SK-N-SH (cell line): Measurements from ENCODE around the gene BIRC6. TPM values are rescaled to one million over a fixed set of nuclear protein-coding genes. Genes with fewer than 3 reads are reported as not detected.

Source experiments
- CTCF ChIA-PET: fragments of 300-600, 350-600 bp; formaldehyde crosslinking; extraction: SDS; loops from one replicate; lab custom pipeline; 2021; lab: Yijun Ruan, JAX
- POLR2A ChIA-PET: fragments of 350-600 bp; sonication (Branson Sonifier 250); formaldehyde crosslinking; extraction: SDS; loops from one replicate; lab custom pipeline; 2020; ENCODE audit warnings: antibody characterized with exemption, inconsistent platforms; lab: Yijun Ruan, JAX
- DNase-seq: peaks from one replicate; pipeline ENCODE4 v3.0.0; 2012
- H2AFZ ChIP-seq: fragments of 200-600 bp; sonication (generic); 2 replicates; pipeline ENCODE4 v1.8.1; 2016; ENCODE audit warnings: antibody characterized with exemption, mild to moderate bottlenecking, low read depth
- H3F3A ChIP-seq: fragments of 200-600 bp; sonication (generic); replicated peaks from 2 replicates; pipeline ENCODE3; 2016; ENCODE audit warnings: antibody characterized with exemption, mild to moderate bottlenecking; ENCODE audit not compliant: insufficient read depth
- H3K27ac ChIP-seq, 2 experiments: fragments of 200-500 bp in 1 of 2; fragments of 200-600 bp in 1 of 2; sonication (Bioruptor generic) in 1 of 2; sonication (generic), shearing (Covaris generic) in 1 of 2; 2 replicates each; pipeline versions ENCODE4 v1.5.1 to v1.6.1; 2014 to 2016; ENCODE audit warnings: low read depth in 2 of 2, inconsistent platforms in 1 of 2, low read length in 1 of 2, mild to moderate bottlenecking in 1 of 2, mixed read lengths in 1 of 2
- H3K27me3 ChIP-seq: fragments of 200-600 bp; sonication (generic), shearing (Covaris generic); 2 replicates; pipeline ENCODE4 v1.6.1; 2016; ENCODE audit warnings: mixed run types; ENCODE audit not compliant: insufficient read depth
- H3K36me3 ChIP-seq, 2 experiments: fragments of 200-500 bp in 1 of 2; fragments of 200-600 bp in 1 of 2; sonication (Bioruptor generic) in 1 of 2; sonication (generic) in 1 of 2; replicated peaks in 1 of 2; 2 replicates each; pipeline versions ENCODE3 to v1.5.1; 2014 to 2016; ENCODE audit warnings: low read length in 1 of 2, mild to moderate bottlenecking in 1 of 2; ENCODE audit not compliant: insufficient read depth in 2 of 2, control insufficient read depth in 1 of 2
- H3K4me1 ChIP-seq, 2 experiments: fragments of 200-500 bp in 1 of 2; fragments of 200-600 bp in 1 of 2; sonication (Bioruptor generic) in 1 of 2; sonication (generic), shearing (Covaris generic) in 1 of 2; 2 replicates each; pipeline versions ENCODE4 v1.5.1 to v1.6.1; 2014 to 2016; ENCODE audit warnings: low read depth in 1 of 2, low read length in 1 of 2, mixed run types in 1 of 2; ENCODE audit not compliant: insufficient read depth in 2 of 2, control insufficient read depth in 1 of 2
- H3K4me2 ChIP-seq: fragments of 200-600 bp; sonication (generic), shearing (Covaris generic); 2 replicates; pipeline ENCODE4 v1.6.1; 2017; ENCODE audit warnings: mixed run types
- H3K4me3 ChIP-seq, 2 experiments: fragments of 200-500 bp in 1 of 2; fragments of 200-600 bp in 1 of 2; sonication (Bioruptor generic) in 1 of 2; sonication (generic), shearing (Covaris generic) in 1 of 2; 2 replicates each; pipeline versions ENCODE4 v1.5.1 to v1.8.1; 2014 to 2016; ENCODE audit warnings: low read depth in 2 of 2, inconsistent platforms in 1 of 2, low read length in 1 of 2, mild to moderate bottlenecking in 1 of 2, mixed read lengths in 1 of 2, moderate library complexity in 1 of 2
- H3K79me2 ChIP-seq: fragments of 200-600 bp; sonication (generic); 2 replicates; pipeline ENCODE4 v1.8.1; 2017; ENCODE audit warnings: mild to moderate bottlenecking; ENCODE audit not compliant: insufficient read depth
- H3K9ac ChIP-seq: fragments of 200-600 bp; sonication (generic); 2 replicates; pipeline ENCODE4 v1.6.1; 2017; ENCODE audit warnings: mixed run types
- H3K9me2 ChIP-seq: fragments of 200-600 bp; sonication (generic); 2 replicates; pipeline ENCODE4 v1.6.1; 2017; ENCODE audit warnings: mixed run types
- H3K9me3 ChIP-seq: fragments of 200-600 bp; sonication (generic); 2 replicates; pipeline ENCODE4 v1.6.1; 2017; ENCODE audit warnings: mixed run types, mild to moderate bottlenecking, moderate library complexity
- H4K20me1 ChIP-seq: fragments of 200-600 bp; sonication (generic); 2 replicates; pipeline ENCODE4 v1.6.1; 2017; ENCODE audit warnings: mild to moderate bottlenecking, mixed run types; ENCODE audit not compliant: insufficient read depth
- CHD2 ChIP-seq: fragments of 150-350 bp; IDR thresholded peaks from 2 replicates; pipeline ENCODE4 v1.6.1; 2018; ENCODE audit warnings: low read length; ENCODE audit not compliant: partially characterized antibody
- ELF1 ChIP-seq: IDR thresholded peaks from 2 replicates; pipeline ENCODE4 v1.4.0; 2012
- FOSL2 ChIP-seq: IDR thresholded peaks from 2 replicates; pipeline ENCODE4 v1.4.0; 2012; ENCODE audit warnings: low read depth, mild to moderate bottlenecking, moderate library complexity, borderline replicate concordance
- FOXJ3 ChIP-seq: sonication (generic); formaldehyde crosslinking; IDR thresholded peaks from 2 replicates; pipeline ENCODE4 v1.5.1; 2020; ENCODE audit warnings: mild to moderate bottlenecking, missing genetic modification reagents
- FOXM1 ChIP-seq: IDR thresholded peaks from 2 replicates; pipeline ENCODE4 v1.4.0; 2012; ENCODE audit warnings: low read depth, mild to moderate bottlenecking
- MEF2A ChIP-seq: IDR thresholded peaks from 2 replicates; pipeline ENCODE4 v1.4.0; 2012; ENCODE audit warnings: low read depth, borderline replicate concordance
- MXI1 ChIP-seq: IDR thresholded peaks from 2 replicates; pipeline ENCODE4 v1.6.1; 2012; ENCODE audit warnings: mild to moderate bottlenecking, low read depth, low read length, improper control_type of control experiment
- NFIC ChIP-seq: IDR thresholded peaks from 2 replicates; pipeline ENCODE4 v1.4.0; 2012; ENCODE audit warnings: borderline replicate concordance
- RAD21 ChIP-seq: IDR thresholded peaks from 2 replicates; pipeline ENCODE4 v1.6.1; 2012; ENCODE audit warnings: mild to moderate bottlenecking, low read length
- RXRA ChIP-seq: IDR thresholded peaks from 2 replicates; pipeline ENCODE4 v1.4.0; 2012; ENCODE audit warnings: low read depth, mild to moderate bottlenecking, borderline replicate concordance
- SIN3A ChIP-seq: IDR thresholded peaks from 2 replicates; pipeline ENCODE4 v1.6.1; 2012; ENCODE audit warnings: low read depth, mild to moderate bottlenecking, low read length, moderate library complexity, borderline replicate concordance
- TAF1 ChIP-seq: IDR thresholded peaks from 2 replicates; pipeline ENCODE4 v1.6.1; 2012; ENCODE audit warnings: low read depth, mild to moderate bottlenecking, low read length, moderate library complexity, borderline replicate concordance
- TCF12 ChIP-seq: IDR thresholded peaks from 2 replicates; pipeline ENCODE4 v1.4.0; 2012
- WGBS: methylation state at CpG from one replicate; pipeline ENCODE4 v1.1.6; 2017; ENCODE audit warnings: low lambda C conversion rate; 5-methylcytosine and 5-hydroxymethylcytosine counted together
- polyA plus RNA-seq, 3 experiments: library from polyadenylated mRNA; depleted of rRNA; stranded (reverse); fragments of >200 nt; gene quantifications; 2 replicates each; pipeline ENCODE4 v1.2.3, GENCODE V29; 2012
- TF ChIP-seq, protein P1 (sequence below): fragments of 200-600 bp; sonication (generic); IDR thresholded peaks from 2 replicates; pipeline ENCODE4 v1.6.1; 2017; ENCODE audit warnings: antibody characterized with exemption, mild to moderate bottlenecking, moderate library complexity
- TF ChIP-seq, protein P2 (sequence below): fragments of 150-350 bp; IDR thresholded peaks from 2 replicates; pipeline ENCODE4 v1.6.1; 2017; ENCODE audit warnings: antibody characterized with exemption, low read length, low read depth, borderline replicate concordance
- TF ChIP-seq, protein P3 (sequence below): IDR thresholded peaks from 2 replicates; pipeline ENCODE4 v1.4.0; 2012; ENCODE audit warnings: low read depth
- TF ChIP-seq, protein P4 (sequence below): fragments of 150-350 bp; IDR thresholded peaks from 2 replicates; pipeline ENCODE4 v1.6.1; 2016; ENCODE audit warnings: mild to moderate bottlenecking, low read depth, low read length

BIRC6 gene
- polyA plus RNA-seq, 1 of the 3 experiments (the other 2 are of a cell fraction): 28.9 TPM

DNA sequence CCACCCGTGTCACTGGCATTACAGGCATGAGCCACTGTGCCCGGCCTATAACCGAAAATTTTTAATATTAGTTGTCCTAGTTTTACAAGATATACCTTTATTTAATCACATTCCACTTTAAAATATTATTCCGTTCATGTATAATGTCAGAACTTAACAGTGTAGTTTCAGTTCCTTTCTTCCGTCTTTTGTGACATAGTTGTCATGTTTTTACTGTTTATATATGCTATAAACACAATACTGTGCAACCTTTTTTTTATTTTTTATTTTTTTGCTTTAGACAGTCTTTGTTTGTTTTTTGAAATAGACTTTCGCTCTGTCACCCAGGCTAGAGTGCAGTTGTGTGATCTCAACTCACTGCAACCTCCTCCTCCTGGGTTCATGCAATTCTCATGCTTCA, 141.5 kb downstream of the BIRC6 start:
- Histone ChIP-seq H4K20me1 (no peaks in the 10 kb centered on the region), H3K27ac (no peak overlapping the region), H2AFZ (no peak overlapping the region), H3K9me2 (no peaks in the 10 kb centered on the region), H3K27me3 (no peaks in the 10 kb centered on the region), H3K4me2 (no peak overlapping the region), H3K9me3 (no peaks in the 10 kb centered on the region), H3F3A (peaks cover 8% of the 10 kb centered on the region), H3K9ac (no peak overlapping the region), H3K79me2 (peaks cover 14% of the 10 kb centered on the region; the same call in 1 of the 2 replicates), H3K36me3 (peaks cover 61 to 86% of the 10 kb centered on the region in 2 experiments), H3K4me3 (no peak overlapping the region), H3K4me1 (no peaks in the 10 kb centered on the region)
- TF ChIP-seq, protein P1, sequence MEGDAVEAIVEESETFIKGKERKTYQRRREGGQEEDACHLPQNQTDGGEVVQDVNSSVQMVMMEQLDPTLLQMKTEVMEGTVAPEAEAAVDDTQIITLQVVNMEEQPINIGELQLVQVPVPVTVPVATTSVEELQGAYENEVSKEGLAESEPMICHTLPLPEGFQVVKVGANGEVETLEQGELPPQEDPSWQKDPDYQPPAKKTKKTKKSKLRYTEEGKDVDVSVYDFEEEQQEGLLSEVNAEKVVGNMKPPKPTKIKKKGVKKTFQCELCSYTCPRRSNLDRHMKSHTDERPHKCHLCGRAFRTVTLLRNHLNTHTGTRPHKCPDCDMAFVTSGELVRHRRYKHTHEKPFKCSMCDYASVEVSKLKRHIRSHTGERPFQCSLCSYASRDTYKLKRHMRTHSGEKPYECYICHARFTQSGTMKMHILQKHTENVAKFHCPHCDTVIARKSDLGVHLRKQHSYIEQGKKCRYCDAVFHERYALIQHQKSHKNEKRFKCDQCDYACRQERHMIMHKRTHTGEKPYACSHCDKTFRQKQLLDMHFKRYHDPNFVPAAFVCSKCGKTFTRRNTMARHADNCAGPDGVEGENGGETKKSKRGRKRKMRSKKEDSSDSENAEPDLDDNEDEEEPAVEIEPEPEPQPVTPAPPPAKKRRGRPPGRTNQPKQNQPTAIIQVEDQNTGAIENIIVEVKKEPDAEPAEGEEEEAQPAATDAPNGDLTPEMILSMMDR: no peak
- TF ChIP-seq ELF1 (no peak), CHD2 (no peak), SIN3A (no peak), FOXM1 (no peak)
- 96% methylated on average over 6 of the region's 6 CpGs for WGBS
- no peak for DNase-seq
- ChIA-PET CTCF (interaction anchor here (0.8 kb wide), 1 partner anchor 25 kb away, joined by 3 read pairs; no protein-coding TSS in a partner anchor), POLR2A (no interaction called here)

DNA sequence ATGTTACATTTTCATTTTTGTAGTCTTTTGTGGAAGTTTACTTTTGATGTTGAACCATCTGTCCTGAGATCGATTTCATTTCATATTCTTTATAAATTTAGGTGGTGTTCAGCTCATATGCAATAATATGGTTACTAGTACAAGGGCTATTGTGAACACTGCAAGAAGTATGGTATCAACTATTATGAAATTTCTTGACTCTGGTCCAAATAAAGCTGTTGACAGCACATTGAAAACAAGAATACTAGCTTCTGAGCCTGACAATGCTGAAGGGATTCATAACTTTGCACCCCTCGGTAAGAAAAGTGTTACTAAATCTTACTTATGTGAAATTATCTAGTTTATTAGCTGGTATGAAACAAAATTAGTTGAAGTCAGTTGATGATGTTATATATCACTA, 146.1 kb downstream of the BIRC6 start:
- 93% methylated on average over 2 of the region's 2 CpGs for WGBS

More for the DNA sequence above, 146.1 kb downstream of the BIRC6 start:
- H3K79me2 ChIP-seq: peaks cover 10% of the 10 kb centered on the region
- no peaks in the 10 kb centered on the region for H3K4me1 ChIP-seq
- peaks cover 4% of the 10 kb centered on the region for H3F3A ChIP-seq
- no peak overlapping the region for H3K27ac ChIP-seq
- no peaks in the 10 kb centered on the region for H3K9me2 ChIP-seq
- H3K27me3 ChIP-seq: no peaks in the 10 kb centered on the region
- DNase-seq: no peak
- H3K9me3 ChIP-seq: no peaks in the 10 kb centered on the region
- H2AFZ ChIP-seq: no peak overlapping the region
- H3K4me3 ChIP-seq: no peak overlapping the region
- CTCF ChIA-PET: no interaction called here
- no peak overlapping the region for H3K4me2 ChIP-seq
- TF ChIP-seq, protein P2, sequence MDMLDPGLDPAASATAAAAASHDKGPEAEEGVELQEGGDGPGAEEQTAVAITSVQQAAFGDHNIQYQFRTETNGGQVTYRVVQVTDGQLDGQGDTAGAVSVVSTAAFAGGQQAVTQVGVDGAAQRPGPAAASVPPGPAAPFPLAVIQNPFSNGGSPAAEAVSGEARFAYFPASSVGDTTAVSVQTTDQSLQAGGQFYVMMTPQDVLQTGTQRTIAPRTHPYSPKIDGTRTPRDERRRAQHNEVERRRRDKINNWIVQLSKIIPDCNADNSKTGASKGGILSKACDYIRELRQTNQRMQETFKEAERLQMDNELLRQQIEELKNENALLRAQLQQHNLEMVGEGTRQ: no peak
- TF ChIP-seq NFIC (no peak), RXRA (no peak), RAD21 (no peak), FOXJ3 (CRISPR knock-in tag) (no peak), SIN3A (no peak), FOXM1 (no peak), CHD2 (no peak), TAF1 (no peak), MXI1 (no peak), TCF12 (no peak), FOSL2 (no peak), MEF2A (no peak)
- TF ChIP-seq, protein P3, sequence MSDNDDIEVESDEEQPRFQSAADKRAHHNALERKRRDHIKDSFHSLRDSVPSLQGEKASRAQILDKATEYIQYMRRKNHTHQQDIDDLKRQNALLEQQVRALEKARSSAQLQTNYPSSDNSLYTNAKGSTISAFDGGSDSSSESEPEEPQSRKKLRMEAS: no peak
- TF ChIP-seq, protein P4, sequence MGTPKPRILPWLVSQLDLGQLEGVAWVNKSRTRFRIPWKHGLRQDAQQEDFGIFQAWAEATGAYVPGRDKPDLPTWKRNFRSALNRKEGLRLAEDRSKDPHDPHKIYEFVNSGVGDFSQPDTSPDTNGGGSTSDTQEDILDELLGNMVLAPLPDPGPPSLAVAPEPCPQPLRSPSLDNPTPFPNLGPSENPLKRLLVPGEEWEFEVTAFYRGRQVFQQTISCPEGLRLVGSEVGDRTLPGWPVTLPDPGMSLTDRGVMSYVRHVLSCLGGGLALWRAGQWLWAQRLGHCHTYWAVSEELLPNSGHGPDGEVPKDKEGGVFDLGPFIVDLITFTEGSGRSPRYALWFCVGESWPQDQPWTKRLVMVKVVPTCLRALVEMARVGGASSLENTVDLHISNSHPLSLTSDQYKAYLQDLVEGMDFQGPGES: no peak
- TF ChIP-seq, all 33 proteins: peak for 0
- POLR2A ChIA-PET: no interaction called here
- Histone ChIP-seq H4K20me1 (no peaks in the 10 kb centered on the region), H3K9ac (no peak overlapping the region), H3K36me3 (peaks cover 67 to 87% of the 10 kb centered on the region in 2 experiments)
